Right lobe of liver (tissue), 4 donors: ENCODE measurements around the gene ESPL1.

ENCODE experiments used
- POLR2A ChIP-seq: fragments of 450-650 bp; IDR thresholded peaks from one replicate; pipeline ENCODE4 v1.6.1; 2017; ENCODE audit warnings: antibody characterized with exemption, mild to moderate bottlenecking
- TF ChIP-seq, protein P1 (sequence below), 4 donors: fragments of 200-600 bp in 3 of 4; fragments of 450-650 bp in 1 of 4; IDR thresholded peaks; one replicate each; pipeline versions ENCODE4 v1.5.1 to v1.8.0; 2016 to 2022; ENCODE audit warnings: antibody characterized with exemption in 4 of 4, mild to moderate bottlenecking in 2 of 4
- donor health status: DM: no; HTN: no; CAD: no.
- donor health status: DM: no; HTN: no; CAD: no.
- donor health status: DM: no; HTN: yes; CAD: no.

DNA sequence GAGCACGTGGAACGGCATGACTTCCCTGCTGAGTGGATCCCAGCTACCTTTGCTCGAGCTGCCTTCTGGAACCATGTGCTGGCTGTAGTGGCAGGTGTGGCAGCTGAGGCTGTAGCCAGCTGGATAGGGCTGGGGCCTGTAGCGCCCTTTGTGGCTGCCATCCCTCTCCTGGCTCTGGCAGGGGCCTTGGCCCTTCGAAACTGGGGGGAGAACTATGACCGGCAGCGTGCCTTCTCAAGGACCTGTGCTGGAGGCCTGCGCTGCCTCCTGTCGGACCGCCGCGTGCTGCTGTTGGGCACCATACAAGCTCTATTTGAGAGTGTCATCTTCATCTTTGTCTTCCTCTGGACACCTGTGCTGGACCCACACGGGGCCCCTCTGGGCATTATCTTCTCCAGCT is 14.8 kb upstream of the ESPL1 start:
- TF ChIP-seq, protein P1, sequence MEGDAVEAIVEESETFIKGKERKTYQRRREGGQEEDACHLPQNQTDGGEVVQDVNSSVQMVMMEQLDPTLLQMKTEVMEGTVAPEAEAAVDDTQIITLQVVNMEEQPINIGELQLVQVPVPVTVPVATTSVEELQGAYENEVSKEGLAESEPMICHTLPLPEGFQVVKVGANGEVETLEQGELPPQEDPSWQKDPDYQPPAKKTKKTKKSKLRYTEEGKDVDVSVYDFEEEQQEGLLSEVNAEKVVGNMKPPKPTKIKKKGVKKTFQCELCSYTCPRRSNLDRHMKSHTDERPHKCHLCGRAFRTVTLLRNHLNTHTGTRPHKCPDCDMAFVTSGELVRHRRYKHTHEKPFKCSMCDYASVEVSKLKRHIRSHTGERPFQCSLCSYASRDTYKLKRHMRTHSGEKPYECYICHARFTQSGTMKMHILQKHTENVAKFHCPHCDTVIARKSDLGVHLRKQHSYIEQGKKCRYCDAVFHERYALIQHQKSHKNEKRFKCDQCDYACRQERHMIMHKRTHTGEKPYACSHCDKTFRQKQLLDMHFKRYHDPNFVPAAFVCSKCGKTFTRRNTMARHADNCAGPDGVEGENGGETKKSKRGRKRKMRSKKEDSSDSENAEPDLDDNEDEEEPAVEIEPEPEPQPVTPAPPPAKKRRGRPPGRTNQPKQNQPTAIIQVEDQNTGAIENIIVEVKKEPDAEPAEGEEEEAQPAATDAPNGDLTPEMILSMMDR (IDR thresholded peaks at IDR 0.05): no peak
- TF ChIP-seq POLR2A: no peak
